HG03175 (cell line): ENCODE measurements around the gene CCDC74A.
"Not testable (repeated sequence)": the region's sequence is repeated elsewhere in the genome, so short reads cannot be mapped to it uniquely, and the experiment has no call there.

Experiments used
- ATAC-seq: cut with Tn5 transposase; IDR thresholded peaks from one replicate; pipeline ENCODE4 v1.9.1; 2021; ENCODE audit warnings: mild to moderate bottlenecking, moderate library complexity; ENCODE audit not compliant: unreplicated experiment

The CCDC74A gene

DNA sequence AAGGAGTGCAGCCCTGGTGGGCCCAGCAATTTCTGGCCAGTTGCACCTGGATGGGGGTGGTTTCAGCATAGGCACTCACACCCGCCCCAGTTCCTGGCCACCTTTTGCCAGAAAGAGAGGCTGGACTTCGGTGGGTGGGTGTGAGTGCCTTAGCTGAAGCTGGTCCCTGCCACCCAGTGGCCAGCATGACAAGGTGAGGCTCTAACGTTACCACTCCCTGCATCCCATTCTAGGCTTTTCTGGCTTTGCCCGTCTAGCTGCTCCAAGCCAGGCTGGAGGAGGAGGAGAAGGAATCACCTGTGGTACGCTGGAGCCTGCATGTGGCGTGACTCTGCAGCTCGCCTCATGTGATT is 17.1 kb downstream of the CCDC74A start:
- ATAC-seq, result not testable (repeated sequence)

DNA sequence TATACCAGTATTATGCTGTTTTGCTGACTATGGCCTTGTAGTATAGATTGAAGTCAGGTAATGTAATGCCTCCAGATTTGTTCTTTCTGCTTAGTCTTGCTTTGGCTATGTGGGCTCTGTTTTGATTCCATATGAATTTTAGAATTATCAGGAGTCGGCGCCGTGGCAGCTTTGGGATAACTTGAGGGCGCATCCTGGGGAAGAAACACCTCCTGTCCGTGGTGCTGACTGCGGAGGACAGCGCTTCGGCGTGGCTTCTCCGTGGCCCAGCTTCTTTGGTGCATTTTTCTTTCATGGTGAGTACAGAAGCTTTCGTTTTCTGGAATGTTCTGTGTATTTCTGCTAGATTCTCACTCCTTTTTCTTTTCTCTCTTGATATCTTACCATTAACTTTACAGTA is 25.2 kb downstream of the CCDC74A start:
- no peak for ATAC-seq

DNA sequence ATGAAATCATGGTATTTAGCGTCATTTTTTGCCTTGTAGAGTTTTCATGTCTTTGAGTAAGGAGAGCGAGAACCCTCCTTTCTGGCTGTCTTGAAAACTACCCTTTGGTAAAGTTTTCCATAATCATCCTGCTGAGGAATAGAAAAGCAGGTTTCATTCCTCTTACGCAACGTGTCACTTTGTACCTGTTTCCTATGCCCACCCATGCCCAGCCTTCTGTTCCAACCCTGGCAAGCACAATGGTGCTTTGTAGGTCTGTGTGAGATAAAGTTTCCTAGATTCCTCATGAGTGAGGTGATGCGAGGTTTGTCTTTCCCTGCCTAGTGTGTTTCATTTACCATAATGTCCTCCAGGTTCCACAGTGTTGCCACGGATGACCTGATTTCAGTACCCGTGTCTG is 29.3 kb downstream of the CCDC74A start:
- no peak for ATAC-seq

DNA sequence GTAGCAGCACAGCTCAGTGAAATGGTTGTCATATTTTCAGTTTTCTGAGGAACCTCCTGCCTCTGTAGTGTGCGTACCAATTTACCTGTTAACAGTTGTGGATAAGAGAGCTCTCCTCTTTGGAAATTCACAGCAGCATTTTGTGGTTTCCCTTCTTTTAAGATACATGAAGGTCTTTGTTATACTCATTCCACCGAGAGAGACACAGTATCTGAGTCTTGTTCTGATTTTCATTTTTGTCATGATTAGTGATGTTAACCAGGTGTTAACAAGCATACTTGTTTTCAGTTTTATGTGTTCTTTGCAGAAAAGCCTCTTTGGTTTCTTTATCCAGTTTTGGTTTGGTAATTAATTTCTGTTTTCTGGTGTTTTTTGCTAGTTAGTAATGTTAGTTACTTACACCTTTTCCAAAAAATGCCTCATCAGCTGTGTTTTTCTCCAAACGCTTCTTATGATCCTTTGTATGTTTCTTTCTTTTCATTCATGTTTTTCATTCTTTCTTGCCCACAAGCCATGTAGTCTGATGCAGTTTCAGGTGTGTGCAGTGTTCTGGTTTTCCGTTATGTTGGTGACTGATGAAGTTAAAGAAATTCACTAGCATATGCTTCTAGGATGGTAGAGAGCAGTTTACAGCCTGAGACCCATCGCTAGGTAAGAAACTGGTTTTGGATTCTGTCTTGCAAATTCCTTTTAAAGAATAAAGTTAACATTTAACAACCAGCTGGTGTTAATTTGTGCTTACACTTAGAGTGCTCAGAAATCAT is 30.1 kb downstream of the CCDC74A start:
- ATAC-seq, result peak; percentile 53

DNA sequence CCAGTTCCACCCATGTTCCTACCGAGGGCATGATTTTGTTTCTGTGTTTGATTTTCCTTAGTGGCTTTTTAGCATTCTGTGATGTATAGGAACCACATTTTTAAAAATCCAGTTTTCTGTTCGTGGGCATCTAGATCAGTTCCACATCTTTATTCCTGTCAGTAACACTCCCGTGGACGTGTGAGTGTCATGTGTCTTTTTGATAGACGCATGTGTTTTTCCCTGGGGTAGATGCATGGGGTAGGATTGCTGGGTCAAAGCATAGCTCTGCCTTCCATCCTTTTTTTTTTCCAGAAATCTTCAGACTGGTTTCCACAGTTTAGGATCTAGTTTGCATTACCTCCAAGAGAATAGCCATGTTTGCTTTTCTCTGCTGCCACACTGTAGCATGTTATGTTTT is 38.7 kb downstream of the CCDC74A start:
- ATAC-seq, result no peak

DNA sequence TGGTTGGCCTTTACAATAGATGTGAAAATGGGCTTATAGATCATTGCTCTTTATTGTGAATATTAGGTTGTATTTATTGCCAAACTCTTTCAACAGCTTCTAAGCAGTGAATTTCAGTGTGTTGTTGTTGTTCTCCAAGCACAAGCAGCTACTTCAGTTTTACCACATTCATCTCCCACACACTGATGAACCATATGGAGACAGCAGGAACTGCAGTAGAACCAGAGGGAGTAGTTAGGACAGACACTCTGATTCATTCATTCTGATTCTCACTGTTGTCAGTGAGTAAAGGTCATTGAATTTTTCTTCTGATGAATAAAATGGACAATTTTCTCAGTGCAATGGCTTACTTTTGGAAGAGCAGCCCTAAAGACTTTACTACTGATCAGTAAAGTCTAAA is 40.2 kb downstream of the CCDC74A start:
- no peak for ATAC-seq

DNA sequence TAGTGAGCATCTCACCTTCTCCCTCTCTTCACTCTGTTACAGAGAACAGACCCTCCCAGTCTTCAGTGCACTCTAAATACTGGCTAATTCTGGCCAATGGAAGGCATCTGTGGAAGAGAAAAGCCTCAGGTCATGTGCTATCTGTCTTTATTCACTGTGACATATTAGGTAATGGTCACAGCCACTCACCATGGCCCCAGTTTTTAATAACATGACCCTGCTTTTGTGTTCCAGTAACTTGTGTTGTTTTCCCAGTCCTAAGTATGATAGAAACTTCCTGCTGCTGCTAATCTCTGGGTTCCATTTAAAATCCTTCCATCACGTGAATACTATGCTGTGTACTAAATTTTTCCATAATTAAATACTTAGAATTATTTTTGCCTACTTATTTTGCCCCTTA is 40.7 kb downstream of the CCDC74A start:
- ATAC-seq, result not testable (repeated sequence)

DNA sequence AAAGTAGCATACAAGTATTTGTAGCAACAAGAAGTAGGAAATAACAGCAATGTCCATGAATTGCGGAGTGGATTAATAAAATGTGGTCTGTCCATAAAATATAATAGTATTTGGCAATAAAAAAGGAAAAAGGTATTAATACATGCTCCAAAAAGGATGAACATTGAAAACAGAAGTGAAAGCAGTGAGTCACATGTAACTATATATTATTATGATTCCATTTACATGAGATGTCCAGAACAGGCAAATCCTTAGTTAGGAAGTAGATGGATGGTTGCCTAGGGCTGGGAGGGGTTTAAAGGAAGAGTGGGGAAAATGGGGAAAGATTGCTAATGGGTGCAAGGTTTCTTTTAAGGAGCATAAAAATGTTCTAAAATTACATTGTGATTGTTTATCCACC is 44.5 kb downstream of the CCDC74A start:
- ATAC-seq, result no peak

DNA sequence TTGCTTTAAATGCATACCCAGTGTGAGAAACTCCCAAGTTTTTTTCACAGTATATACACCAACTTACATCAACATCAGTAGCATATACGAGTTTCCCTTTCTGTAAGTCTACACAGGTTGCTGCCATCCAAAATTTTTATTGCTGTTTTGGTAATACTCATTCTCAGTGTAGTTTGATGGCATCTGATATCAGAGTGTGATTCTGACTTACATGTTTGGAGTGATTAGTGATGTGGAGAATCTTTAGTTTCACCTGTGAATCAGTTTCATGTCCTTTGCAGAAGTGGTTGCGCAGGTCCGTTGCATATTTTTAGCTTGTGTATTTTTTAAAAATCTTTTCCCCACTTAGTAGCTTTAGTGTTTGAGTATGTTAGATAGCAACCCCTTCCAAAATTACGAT is 50.1 kb downstream of the CCDC74A start:
- peak; percentile 43 for ATAC-seq

DNA sequence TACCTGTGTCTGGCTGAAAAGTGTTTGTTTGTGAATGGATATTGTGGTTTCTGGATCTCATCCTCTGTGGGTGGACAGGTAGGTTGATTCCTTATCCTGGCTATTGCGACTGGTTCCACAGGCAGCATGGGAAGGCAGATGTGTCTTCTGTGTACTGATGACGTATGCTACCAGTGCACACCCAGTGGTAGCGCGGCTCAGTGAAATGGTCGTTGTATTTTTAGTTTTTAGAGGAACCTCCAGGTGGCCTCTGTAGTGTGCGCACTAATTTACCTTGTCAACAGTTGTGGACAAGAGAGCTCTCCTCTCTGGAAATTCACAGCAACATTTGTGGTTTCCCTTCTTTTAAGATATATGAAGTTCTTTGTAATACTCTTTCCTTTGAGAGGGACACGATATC is 52.5 kb downstream of the CCDC74A start:
- ATAC-seq, result no peak
